PC-9 (cell line): ENCODE results near the gene NANOS3.

Experiments
- EZH2 ChIP-seq: fragments of 200-600 bp; sonication (generic); IDR thresholded peaks from 2 replicates; pipeline ENCODE4 v1.8.0; 2017; ENCODE audit warnings: antibody characterized with exemption, low read depth
- TF ChIP-seq, protein P1 (sequence below): fragments of 200-600 bp; sonication (generic); conservative IDR thresholded peaks from 2 replicates; pipeline ENCODE4 v1.6.1; 2017; ENCODE audit warnings: mixed run types, antibody characterized with exemption, mild to moderate bottlenecking, moderate library complexity

DNA sequence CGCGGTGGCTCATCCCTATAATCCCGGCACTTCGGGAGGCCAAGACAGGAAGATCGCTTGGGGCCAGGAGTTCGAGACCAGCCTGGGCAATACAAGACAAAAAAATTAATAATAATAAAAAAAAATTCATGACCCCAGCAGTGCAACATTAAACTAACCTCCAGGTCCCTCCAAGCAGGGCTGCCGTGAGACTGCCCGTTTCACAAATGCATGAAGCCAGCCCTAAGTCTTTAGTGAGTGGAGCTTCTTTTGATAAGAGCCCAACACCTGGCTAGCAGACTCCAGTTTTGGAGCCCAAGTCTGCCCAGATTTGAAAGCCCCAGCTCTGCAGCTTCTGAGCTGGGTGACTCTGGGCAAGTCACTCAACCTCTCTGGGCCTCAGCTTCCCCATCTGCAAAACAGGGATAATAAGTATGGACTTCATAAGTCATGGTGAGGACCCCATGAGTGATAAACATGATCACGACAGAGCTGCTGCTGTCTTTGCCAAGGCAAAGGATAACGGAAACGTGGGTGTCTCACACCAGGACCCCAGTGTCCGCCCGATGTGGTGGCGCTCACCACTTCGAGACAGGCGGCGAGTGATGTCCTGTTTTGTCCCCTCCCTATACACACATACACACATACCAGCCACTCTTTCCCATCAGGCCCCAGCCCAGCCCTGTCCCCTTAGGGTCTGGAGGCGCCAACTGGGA is 38.4 kb upstream of the NANOS3 start:
- TF ChIP-seq, protein P1, sequence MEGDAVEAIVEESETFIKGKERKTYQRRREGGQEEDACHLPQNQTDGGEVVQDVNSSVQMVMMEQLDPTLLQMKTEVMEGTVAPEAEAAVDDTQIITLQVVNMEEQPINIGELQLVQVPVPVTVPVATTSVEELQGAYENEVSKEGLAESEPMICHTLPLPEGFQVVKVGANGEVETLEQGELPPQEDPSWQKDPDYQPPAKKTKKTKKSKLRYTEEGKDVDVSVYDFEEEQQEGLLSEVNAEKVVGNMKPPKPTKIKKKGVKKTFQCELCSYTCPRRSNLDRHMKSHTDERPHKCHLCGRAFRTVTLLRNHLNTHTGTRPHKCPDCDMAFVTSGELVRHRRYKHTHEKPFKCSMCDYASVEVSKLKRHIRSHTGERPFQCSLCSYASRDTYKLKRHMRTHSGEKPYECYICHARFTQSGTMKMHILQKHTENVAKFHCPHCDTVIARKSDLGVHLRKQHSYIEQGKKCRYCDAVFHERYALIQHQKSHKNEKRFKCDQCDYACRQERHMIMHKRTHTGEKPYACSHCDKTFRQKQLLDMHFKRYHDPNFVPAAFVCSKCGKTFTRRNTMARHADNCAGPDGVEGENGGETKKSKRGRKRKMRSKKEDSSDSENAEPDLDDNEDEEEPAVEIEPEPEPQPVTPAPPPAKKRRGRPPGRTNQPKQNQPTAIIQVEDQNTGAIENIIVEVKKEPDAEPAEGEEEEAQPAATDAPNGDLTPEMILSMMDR: no peak
- TF ChIP-seq EZH2: no peak
